ENCODE data around the gene GTPBP6.

The GTPBP6 gene, protein sequence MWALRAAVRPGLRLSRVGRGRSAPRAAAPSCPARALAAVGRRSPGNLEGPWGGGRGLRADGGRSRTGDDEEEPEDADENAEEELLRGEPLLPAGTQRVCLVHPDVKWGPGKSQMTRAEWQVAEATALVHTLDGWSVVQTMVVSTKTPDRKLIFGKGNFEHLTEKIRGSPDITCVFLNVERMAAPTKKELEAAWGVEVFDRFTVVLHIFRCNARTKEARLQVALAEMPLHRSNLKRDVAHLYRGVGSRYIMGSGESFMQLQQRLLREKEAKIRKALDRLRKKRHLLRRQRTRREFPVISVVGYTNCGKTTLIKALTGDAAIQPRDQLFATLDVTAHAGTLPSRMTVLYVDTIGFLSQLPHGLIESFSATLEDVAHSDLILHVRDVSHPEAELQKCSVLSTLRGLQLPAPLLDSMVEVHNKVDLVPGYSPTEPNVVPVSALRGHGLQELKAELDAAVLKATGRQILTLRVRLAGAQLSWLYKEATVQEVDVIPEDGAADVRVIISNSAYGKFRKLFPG

DNA sequence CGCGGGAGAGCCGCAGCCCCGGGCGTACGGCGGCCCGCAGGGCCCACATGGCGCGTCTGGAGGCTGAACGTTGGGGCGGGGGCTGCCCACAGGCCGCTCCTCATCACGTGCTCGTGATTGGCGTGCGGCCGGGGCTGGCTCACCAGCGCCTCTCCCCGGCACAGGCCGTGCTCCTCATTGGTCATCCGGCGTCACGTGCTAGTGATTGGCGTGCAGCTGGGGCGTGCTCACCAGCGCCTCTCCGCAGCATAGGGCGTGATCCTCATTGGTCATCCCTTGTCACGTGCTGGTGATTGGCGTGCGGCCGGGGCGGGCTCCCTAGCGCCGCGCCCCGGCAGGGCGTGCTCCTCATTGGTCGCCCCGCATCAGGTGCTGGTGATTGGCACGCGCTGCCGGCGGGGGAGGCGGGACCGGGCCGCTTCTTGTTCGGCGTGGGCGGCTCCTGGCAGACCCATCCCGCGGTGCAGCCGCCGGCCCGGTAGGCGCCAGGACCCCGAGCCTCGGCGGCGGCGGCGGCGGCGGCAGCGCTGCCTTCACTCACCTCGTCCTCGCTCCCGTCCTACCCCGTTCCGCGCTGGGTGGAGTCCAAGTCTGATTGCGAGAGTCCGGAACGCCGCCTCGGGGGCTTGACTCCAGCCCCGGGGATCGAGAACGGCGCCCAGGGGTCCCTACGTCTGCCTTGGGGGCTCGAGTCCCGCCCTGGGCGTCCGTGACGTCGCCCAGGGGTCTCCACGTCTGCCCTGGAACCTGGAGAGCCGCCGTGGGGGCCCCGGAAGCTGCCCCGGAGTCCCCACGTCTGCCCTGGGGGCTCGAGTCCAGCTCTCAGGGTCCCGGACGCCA, at the start of gene GTPBP6:
Gene GTPBP6 (minus strand): TSS at position 58 of the 840 bp plus-strand sequence. CDS start 9 bp downstream, at position 49.
- DNase-seq: no peak

DNA sequence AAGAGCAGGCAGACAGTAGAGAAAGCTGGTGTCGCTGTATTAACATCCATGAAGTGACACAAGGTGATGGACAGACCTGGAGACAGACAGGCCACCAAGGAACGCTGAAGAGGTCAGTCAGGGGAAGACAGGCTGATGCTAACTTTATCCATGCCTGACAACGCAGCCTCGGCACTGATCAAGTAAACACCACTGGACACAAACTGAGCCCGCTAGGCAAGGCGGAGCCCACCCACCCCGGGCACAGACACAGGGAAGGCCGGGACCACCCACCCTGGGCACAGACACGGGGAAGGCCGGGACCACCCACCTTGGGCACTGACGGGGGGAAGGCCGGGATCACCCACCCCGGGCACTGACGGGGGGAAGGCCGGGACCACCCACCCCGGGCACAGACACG, 49.3 kb upstream of the GTPBP6 start:
- DNase-seq: no peak

DNA sequence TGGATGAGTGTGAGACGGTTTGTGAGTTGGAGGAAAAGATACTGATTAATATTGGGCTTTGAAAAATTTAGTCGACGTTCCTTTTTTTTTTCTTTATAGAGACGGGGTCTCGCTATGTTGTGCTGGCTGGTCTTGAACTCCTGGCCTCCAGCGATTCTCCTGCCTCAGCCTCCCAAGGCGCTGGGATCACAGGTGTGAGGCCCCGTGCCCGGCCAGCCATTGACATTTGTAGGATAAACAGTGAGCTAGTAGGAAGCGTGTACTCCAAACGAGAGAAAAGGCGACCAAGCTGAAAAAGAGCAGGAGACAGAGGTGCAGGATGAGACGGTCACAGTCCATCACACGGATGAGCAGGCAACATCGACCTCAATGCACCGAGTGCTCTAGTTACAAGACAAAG, 48.8 kb upstream of the GTPBP6 start:
- DNase-seq: no peak

DNA sequence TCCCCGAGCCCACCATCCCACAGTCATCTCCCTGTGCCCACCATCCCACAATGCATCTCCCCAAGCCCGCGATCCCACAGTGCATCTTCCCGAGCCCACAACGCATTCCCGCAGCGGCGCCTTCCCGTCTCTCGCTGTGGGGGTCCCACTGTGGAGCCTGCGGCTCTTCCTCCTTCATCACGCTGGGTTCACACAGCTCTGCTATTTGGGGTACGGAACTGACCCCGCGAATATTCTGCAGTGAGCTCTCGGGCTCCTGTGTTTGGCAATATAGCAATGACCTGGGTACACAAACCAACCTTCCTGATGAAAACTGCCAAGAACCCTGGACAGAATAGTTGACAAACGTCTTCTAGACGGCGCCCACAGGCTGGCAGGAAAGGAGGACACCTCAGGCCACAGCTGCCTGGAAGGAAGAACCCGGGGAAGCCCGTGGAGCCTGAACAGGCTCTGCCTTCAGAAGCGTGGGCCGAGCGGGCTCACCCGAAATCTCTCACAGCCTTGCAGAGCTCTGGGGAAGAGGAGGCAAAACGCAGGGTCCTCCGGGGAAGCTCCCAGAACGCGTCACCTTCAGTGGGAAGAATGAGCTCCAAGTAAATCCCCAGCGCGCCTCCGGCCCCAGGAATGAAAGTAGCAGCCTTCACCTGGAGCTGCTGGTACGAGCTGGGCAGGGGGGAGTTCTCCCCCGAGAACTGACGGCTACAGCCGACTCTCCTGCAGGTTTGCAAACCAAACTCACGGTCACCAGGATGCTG, 45.2 kb upstream of the GTPBP6 start:
- DNase-seq: no peak

DNA sequence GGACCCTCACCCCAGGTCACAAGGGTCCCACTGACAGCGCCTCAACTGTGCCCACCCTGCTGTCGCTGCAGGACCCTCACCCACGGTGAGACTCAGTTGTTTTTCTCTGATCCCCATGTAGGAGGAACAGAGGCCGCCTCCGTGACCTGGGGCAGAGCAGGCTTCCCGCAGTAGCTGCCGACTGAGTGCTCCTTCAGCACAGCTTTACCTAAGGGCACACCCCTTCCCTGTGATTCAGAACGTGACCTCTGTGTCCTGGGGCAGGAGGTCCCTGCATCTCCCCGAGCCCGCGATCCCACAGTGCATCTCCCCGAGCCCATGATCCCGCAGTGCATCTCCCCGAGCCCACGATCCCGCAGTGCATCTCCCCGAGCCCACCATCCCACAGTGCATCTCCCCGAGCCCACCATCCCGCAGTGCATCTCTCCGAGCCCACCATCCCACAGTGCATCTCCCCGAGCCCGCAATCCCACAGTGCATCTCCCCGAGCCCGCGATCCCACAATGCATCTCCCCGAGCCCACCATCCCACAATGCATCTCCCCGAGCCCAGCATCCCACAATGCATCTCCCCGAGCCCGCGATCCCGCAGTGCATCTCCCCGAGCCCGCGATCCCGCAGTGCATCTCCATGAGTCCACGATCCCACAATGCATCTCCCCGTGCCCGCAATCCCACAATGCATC, 44.5 kb upstream of the GTPBP6 start:
- DNase-seq: no peak

DNA sequence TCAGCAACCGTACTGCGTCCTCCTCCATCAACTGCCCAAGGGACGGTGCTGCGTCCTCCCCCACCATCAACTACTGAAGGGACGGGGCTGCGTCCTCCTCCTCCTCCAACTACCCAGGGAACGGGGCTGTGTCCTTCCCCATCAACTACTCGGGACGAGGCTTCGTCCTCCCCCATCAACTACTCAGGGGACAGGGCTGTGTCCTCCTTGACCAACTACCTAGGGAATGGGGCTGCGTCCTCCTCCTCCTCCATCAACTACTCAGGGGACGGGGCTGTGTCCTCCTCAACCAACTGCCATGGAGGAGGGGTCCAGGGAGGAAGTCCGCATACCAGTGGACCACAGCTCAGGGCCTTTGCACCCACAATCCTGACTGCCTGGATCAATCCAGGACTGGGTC, 43.8 kb upstream of the GTPBP6 start:
- DNase-seq: no peak

DNA sequence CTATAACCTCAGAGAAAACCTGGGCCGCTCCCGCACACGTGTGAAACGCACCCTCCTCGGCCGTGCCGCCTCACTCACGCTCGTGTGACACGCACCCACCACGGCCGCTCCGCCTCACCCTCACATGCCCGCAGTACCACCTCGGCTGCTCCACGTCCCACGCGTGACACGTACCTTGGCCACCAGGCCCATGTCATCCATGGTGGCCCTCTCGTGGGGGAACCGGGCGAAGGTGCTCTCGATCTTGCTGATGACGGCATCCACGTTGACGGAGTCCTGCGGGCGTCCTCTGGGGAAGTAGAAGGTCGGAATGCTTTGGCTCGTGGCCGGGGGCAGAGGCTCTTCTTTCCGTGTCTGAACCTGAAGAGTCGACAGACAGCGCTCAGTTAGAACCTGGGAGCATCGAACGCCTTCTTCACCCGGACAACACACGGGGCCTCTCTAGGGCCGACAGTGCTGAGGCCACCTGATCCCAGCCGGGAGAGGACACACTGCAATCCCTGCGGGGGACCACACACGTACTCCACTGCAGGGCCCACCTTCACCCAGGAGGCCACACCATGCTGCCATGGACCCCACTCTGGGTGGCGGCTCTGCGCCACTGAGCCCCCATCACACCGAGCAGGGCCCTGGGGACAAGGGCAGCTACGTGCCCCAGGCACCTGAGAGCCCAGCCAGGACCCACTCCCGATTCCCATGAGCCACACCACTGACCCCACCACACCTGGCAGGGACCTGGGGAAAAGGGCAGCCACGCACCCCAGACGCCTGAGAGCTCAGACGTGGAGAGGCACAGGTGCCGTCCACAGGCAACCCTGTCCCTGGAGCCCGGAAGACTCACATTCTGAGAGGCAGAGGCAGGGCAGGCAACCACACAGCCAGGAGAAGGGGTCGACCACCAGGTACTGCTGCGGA, 42.9 kb upstream of the GTPBP6 start:
- DNase-seq: no peak

DNA sequence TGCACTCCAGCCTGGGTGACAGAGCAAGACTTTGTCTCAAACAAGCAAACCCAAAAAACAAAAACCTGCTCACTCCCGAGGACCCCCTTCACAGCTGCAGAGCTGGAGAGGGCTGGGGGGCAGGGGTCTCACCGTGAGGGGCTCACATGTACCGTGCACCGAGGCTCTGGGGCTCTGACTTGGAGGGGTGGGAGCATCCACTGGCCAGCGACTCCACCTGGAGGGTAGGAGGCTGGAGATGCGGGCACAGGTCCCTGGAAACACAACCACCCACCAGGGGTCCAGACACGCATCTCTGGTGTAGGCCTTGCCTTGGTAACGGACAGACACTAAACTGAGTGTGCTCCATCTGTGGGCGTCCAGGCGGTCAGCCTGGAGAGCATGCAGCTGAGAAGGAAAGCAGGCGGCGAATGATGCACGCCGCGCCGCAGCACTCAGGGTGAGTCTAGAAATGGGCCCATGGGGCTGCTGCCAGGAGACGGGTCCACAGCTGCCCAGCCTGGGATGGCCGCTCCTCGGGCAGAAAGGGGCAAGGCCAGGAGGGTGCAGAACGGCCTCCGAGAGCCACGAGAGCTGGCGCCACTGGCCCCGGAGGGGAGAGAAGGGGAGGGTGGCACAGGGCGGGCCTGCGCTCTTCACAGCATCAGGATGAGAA, 42.0 kb upstream of the GTPBP6 start:
- DNase-seq: no peak

DNA sequence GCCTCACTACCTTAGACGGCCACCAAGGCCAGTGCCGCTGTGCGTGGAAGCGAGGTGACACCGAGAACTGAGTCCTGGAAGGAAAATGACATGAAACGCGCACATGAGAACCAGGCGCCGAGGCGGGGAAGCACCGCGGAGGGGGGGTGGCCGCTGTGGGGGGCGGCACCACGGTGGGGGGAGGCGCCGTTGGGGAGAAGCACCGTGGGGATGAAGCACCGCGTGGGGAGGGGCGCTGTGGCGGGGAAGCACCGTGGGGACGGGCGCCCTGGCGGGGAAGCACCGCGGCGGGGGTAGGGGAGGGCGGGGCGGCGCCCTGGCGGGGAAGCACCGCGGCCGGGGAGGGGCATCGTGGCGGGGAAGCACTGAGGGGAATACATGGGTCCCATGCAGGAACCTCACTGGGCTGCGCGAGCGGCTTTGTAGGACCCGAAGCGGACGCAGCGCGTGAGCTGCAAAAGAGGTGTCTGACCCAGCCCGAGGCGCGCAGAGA, 40.1 kb upstream of the GTPBP6 start:
- DNase-seq: no peak

DNA sequence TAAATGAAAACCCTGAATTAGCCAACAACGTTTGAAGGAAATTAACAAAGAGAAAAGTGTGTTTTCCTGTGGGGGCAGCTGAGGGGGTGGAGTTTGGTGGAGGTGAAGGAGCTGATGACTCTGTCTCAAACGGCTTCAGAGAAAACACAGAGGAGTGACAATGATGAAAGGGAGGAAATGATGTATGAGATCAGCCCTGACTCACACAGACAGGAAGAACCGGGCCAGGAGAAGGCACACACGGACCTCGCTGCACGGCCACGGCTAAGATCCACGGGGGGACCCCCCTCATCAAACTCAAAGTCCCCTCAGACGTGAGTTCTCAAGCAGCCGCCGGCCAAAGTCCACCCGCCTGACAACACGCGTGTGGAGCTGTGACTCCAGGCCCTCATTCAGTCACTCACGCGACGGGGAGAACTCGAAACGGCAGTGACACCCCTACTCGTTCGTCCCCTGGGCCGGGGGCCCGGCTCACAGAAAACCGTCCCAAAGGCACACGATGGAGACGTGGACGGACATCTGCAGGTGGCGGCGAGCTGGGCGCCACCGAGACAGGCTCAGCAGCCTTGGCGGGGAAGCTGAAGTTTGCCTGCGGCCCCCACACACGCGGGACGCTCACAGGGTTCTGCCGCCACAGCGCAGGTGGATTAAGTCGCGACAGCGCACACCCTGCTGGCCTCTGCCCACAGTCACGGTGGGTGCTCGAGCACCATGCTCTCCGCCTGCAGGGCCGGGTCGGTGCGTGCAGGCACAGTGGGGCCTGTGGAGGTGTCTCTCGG, 39.3 kb upstream of the GTPBP6 start:
- DNase-seq: no peak

DNA sequence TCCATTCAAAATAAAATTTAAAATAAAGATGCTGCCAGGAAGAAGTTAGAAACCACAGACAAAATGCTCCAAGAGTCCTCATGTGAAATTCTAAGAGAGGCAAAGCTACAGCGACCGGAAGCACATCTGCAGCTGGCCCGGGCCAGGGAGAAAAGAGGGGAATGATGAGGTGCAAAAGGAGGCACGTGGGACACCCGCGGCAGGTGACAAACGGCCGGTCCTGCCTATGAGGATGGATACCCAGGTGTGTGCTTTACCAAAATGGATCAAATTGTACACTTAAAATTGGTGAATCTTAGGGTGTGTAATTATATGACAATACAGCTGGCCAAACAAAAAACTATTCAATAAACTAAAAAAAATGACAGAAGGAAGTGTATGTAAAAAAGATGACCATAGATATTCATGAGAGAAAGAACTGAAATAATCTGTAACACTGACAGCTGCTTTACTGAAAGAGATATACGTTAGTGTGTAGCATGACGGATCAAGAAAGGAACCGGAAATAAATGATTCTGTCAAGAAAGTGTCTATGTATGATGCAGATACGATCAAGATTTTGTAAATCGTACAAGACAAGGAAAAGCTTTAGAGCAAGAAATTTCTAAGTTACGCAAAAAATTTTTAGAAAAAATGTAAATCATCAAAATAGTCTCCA, 38.6 kb upstream of the GTPBP6 start:
- DNase-seq: no peak

DNA sequence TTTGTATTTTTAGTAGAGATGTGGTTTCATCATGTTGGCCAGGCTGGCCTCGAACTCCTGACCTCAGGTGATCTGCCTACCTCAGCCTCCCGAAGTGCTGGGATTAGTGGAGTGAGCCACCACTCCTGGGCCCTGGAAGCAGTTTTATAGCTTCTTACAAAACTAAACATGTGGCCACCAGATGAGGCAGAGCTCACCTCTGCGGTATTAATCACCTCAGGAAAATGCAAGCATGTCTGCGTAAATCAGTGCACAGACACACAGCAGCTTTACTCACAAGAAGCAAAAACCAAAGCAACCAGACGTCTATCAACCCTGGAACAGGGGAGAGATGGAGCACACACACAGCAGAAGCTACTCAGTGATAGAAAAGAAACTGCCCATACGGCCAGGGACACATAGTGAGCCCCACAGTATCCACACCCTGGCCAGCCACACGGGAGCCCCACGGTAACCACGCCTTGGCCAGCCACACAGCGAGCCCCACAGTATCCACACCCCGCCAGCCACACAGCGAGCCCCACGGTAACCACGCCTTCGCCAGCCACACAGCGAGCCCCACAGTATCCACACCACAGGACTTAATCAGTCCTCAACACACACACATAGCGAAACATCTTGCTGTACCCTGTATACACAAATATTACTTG, 37.9 kb upstream of the GTPBP6 start:
- DNase-seq: no peak

DNA sequence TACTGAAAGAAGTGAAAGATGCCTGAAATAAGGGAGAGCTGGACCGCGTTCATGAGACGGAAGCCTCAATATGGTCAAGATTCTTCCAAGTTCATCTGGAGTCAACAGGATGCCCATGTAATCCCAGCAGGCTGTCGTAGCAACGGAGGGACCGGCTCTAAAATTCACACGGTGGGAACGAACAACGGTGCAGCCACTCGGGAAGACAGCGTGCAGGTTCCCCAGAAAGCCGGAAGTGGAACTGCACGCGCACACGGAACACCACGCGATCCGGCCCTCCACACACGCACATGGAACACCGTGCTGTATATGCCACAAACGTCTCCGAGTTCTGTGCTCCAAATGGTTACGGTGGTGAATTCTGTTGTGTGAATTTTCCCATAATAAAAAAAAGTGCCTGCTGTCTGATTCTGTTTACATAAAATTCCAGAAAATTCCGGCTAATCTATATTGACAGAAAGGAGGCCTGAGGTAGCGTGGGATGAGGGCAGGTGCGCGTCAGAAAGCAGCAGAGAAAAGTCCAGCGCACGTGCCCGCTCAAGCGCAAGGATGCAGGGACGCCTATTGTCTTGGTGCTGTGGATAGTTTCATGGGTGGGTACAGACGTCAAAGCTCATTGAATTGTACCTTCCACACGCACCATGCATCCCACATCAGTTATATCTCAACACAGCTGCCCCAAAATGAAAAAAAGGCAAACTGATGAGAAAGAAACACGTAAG, 36.9 kb upstream of the GTPBP6 start:
- no peak for DNase-seq

DNA sequence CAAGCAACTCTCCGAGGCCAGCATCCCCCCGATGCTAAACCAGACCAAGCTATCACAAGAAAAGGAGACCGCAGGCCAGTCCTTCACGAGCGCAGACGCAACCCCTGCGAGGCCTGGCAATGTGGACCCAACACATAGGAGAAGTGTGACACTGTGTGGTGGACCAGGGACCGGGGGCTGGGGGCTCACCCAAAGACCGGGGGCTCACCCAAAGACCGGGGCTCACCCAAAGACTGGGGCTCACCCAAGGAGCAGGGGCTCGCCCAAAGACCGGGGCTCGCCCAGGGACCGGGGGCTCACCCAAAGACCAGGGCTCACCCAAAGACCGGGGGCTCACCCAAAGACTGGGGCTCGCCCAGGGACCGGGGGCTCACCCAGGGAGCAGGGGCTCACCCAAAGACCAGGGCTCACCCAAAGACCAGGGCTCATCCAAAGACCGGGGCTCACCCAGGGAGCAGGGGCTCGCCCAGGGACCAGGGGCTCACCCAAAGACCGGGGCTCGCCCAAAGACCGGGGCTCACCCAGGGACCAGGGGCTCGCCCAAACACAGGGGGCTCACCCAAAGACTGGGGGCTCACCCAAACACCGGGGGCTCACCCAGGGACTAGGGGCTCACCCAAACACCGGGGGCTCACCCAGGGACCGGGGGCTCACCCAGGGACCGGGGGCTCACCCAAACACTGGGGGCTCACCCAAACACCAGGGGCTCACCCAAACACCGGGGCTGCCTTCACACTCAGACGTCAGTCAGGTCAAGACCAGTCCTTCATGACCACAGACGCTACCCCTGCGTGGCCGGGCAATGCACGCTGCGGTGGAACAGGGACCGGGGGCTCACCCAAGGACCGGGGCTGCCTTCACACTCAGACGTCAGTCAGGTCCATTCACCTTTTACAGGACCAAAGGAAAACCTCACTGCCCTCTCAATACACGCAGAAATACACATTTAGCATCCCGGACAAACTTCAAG, 35.3 kb upstream of the GTPBP6 start:
- DNase-seq: no peak

DNA sequence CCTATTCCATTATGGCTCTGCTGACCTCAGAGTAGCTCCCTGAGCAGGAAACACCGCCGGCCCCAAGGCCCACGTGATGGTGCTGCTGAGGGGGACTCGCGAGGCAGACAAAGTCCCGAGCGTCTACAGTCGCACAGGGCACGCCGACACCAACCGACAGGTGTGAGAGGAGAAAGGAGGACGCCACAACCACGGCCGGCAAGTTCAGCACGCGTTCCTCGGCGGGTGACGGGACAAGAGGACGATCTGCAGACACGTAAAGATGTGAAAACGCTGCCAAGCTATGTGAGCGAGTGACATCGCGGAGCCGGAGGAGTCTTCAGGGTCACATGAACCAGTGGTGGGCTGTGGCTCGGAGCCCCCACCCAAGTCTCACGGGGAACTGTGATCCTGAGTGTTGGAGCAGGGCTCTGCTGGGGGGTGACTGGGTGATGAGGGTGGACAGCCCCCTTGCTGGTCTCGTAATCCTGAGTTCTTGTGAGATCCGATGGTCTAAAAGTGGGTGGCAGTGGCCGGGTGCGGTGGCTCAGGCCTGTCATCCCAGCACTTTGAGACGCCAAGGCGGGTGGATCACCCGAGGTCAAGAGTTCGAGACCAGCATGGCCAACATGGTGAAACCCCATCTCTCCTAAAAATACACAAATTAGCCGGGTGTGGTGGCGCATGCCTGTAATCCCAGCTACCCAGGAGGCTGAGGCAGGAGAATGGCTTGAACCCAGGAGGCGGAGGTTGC, 34.2 kb upstream of the GTPBP6 start:
- DNase-seq: no peak

DNA sequence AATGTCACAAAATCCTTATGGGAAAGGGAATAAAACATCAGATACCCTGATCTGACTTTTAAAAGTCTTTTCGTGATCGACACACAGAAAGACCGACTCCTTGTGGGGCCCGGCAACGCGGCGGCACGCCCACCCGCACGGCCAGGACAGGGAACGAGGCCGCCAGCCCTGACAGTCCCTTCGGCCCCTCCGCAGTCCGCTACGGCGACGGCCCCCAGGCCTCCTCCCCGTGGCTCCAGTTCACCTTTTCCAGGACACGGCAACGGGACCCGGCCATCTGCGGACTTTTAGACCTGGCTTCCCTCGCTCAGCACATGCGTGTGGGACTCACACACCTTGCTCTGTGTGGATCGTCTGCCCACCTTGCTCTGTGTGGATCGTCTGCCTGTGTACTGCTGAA, 33.6 kb upstream of the GTPBP6 start:
- no peak for DNase-seq

All from NCI-H1930 (cell line).